Activated T-helper 2 cell treated with anti-CD3 and anti-CD28 coated beads, Interferon-gamma antibody, Interleukin-2, Interleukin-4, amounts not matched to agents 10 μg/mL and 5 μg/mL and 100 μg/mL, durations not matched to agents 14 hours and 24 hours and 36 hours (primary cell): ENCODE data around the gene NAALADL2. TPM values are rescaled to one million over a fixed set of nuclear protein-coding genes. Genes with fewer than 3 reads are reported as not detected.

Experiments
- DNase-seq: peaks from one replicate; pipeline ENCODE4 v3.0.0; 2021; ENCODE audit warnings: low spot score
- H3K27ac Mint-ChIP-seq: one replicate; pipeline ENCODE4 v1.8.0; 2021; ENCODE audit warnings: mixed read lengths
- H3K27me3 Mint-ChIP-seq: one replicate; pipeline ENCODE4 v1.8.0; 2021; ENCODE audit warnings: low read depth, mixed read lengths
- H3K36me3 Mint-ChIP-seq: one replicate; pipeline ENCODE4 v1.8.0; 2021; ENCODE audit warnings: low read depth, mixed read lengths
- H3K4me1 Mint-ChIP-seq: one replicate; pipeline ENCODE4 v1.8.0; 2021; ENCODE audit warnings: low read depth, mixed read lengths
- H3K4me3 Mint-ChIP-seq: one replicate; pipeline ENCODE4 v1.8.0; 2021; ENCODE audit warnings: low read depth, mild to moderate bottlenecking, moderate library complexity, mixed read lengths
- H3K9me3 Mint-ChIP-seq: one replicate; pipeline ENCODE4 v1.8.0; 2021; ENCODE audit warnings: mixed read lengths
- intact Hi-C: fragments of 100-400 bp; cut with micrococcal nuclease; formaldehyde crosslinking; loops from one replicate; pipeline ENCODE4 v1.15.1; 2023
- total RNA-seq: library from RNA; stranded (reverse); gene quantifications from 2 replicates; pipeline ENCODE4 v1.2.3, GENCODE V29; 2022

The NAALADL2 gene
- total RNA-seq, 1 donor from 2014 or later = not detected

GRCh38 chr3:174859756-174860155, 622 bp downstream of the NAALADL2 start:
- no peaks in the 10 kb centered on the region for H3K27me3 Mint-ChIP-seq
- H3K4me3 Mint-ChIP-seq = no peak overlapping the region
- H3K27ac Mint-ChIP-seq = no peak overlapping the region
- H3K9me3 Mint-ChIP-seq = no peaks in the 10 kb centered on the region
- intact Hi-C loops = no loop called here
- DNase-seq = no peak
- no peaks in the 10 kb centered on the region for H3K36me3 Mint-ChIP-seq
- H3K4me1 Mint-ChIP-seq = no peaks in the 10 kb centered on the region

GRCh38 chr3:174862101-174862500, 3.0 kb downstream of the NAALADL2 start:
- H3K4me1 Mint-ChIP-seq = no peaks in the 10 kb centered on the region

DNA sequence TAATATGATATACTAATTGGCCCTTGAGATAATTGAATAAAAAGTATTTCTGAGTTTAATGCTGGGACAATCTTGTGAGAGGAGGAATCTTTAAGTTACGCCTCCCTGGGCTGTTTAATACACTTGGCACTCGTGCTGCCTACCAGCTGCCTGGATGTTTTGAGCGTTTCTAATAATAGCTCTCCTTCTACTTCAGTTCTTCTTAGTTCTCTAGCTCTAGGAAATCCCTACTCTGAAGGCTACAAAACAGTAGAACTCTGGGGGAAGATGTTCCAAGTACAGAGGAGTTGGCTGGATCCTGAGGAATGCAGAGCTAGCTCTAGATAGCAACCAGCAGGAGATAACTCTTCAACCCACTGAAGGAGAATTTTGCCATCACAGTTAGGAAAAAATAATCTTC, 3.5 kb downstream of the NAALADL2 start:
- Mint-ChIP-seq H3K9me3 (no peaks in the 10 kb centered on the region), H3K27me3 (no peaks in the 10 kb centered on the region), H3K4me1 (no peaks in the 10 kb centered on the region), H3K4me3 (no peak overlapping the region), H3K36me3 (no peaks in the 10 kb centered on the region), H3K27ac (no peak overlapping the region)
- intact Hi-C loops = no loop called here
- no peak for DNase-seq

More at GRCh38 chr3:174862101-174862500, 3.0 kb downstream of the NAALADL2 start:
- DNase-seq = no peak
- no peak overlapping the region for H3K4me3 Mint-ChIP-seq
- H3K27ac Mint-ChIP-seq = no peak overlapping the region
- intact Hi-C loops = no loop called here
- no peaks in the 10 kb centered on the region for H3K36me3 Mint-ChIP-seq
- H3K9me3 Mint-ChIP-seq = no peaks in the 10 kb centered on the region
- no peaks in the 10 kb centered on the region for H3K27me3 Mint-ChIP-seq

DNA sequence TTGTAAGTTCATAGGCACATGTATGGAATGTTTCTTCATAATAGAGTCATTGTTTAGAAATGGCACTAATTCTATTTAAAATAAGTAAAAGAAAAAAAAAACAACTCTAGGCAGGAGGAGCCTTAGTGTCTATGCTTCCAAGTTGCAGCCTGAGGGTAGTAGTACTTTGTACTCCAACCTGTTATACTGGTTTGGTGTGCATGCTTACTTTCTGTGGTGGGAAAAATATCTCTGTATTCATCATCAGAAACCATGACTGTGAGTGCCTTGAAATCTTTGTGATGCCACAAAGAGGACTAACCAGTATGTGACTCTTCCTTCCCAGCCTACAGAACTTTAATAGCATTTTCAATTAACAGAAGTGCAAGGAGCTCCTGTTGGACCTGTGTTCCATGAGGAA, 4.4 kb downstream of the NAALADL2 start:
- H3K9me3 Mint-ChIP-seq = no peaks in the 10 kb centered on the region
- no peak overlapping the region for H3K27ac Mint-ChIP-seq
- no peaks in the 10 kb centered on the region for H3K27me3 Mint-ChIP-seq
- intact Hi-C loops = no loop called here
- H3K4me3 Mint-ChIP-seq = no peak overlapping the region
- DNase-seq = no peak
- no peaks in the 10 kb centered on the region for H3K4me1 Mint-ChIP-seq
- no peaks in the 10 kb centered on the region for H3K36me3 Mint-ChIP-seq

- no peaks in the 10 kb centered on the region for H3K27me3 Mint-ChIP-seq
- no peaks in the 10 kb centered on the region for H3K9me3 Mint-ChIP-seq
- H3K4me1 Mint-ChIP-seq = no peaks in the 10 kb centered on the region
- intact Hi-C loops = no loop called here
- DNase-seq = no peak
- no peaks in the 10 kb centered on the region for H3K36me3 Mint-ChIP-seq
- H3K27ac Mint-ChIP-seq = no peak overlapping the region
- H3K4me3 Mint-ChIP-seq = no peak overlapping the region
Measured at GRCh38 chr3:174869448-174869847, 10.3 kb downstream of the NAALADL2 start.

GRCh38 chr3:174873832-174874657, 14.9 kb downstream of the NAALADL2 start:
- H3K4me3 Mint-ChIP-seq = no peak overlapping the region
- intact Hi-C loops = no loop called here
- no peaks in the 10 kb centered on the region for H3K9me3 Mint-ChIP-seq
- no peak for DNase-seq
- H3K27me3 Mint-ChIP-seq = no peaks in the 10 kb centered on the region
- H3K27ac Mint-ChIP-seq = no peak overlapping the region
- H3K36me3 Mint-ChIP-seq = no peaks in the 10 kb centered on the region
- H3K4me1 Mint-ChIP-seq = no peaks in the 10 kb centered on the region

GRCh38 chr3:174882789-174883188, 23.7 kb downstream of the NAALADL2 start:
- Mint-ChIP-seq H3K27ac (no peak overlapping the region), H3K4me1 (no peaks in the 10 kb centered on the region), H3K27me3 (no peaks in the 10 kb centered on the region), H3K9me3 (peaks cover 20% of the 10 kb centered on the region), H3K36me3 (no peaks in the 10 kb centered on the region), H3K4me3 (no peak overlapping the region)
- DNase-seq = no peak
- intact Hi-C loops = no loop called here

- H3K27me3 Mint-ChIP-seq = no peaks in the 10 kb centered on the region
- no peaks in the 10 kb centered on the region for H3K36me3 Mint-ChIP-seq
- intact Hi-C loops = no loop called here
- H3K4me3 Mint-ChIP-seq = no peak overlapping the region
- no peak for DNase-seq
- H3K4me1 Mint-ChIP-seq = no peaks in the 10 kb centered on the region
- no peak overlapping the region for H3K27ac Mint-ChIP-seq
- H3K9me3 Mint-ChIP-seq = peaks cover 23% of the 10 kb centered on the region
Measured at GRCh38 chr3:174883881-174884675, 24.9 kb downstream of the NAALADL2 start.

DNA sequence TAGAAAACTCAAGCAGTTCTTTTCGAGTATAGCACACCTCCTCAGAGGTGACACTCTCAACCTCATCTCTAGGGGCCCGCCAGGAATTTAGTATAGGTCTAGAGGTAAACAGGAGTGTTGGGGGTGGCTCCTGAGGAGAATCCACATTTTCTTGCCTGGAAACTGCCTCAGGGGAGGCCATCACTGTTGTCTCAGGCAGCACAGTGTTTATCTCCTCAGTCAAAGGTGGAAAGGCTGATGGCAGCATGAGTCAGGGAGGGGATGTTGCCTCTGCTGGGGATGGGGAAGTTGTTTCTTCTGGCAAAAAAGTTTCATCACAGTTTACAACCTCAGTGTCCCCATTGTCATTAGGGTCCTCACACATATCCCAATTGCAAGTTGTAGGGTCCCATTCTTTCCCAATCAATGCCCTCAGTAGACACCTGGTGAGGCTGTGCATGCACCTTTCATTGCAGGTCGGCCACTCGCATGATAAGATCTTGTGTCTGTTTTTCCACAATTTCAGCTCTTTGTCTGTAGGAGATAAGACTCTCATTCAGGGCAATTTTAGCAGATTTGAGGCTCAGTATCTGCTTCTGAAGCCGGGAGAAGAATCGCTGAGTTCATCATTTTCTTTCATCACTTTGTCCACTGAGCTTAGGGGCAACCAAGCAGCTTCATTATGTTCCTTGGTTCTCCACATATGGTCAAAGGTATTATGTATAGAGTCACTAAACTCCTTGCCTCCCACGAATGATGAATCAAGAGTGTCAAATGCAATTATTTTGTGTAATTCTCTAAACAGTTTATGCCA, 25.8 kb downstream of the NAALADL2 start:
- Mint-ChIP-seq H3K9me3 (peaks cover 17% of the 10 kb centered on the region), H3K4me1 (no peaks in the 10 kb centered on the region), H3K27ac (no peak overlapping the region), H3K27me3 (no peaks in the 10 kb centered on the region), H3K4me3 (no peak overlapping the region), H3K36me3 (no peaks in the 10 kb centered on the region)
- no peak for DNase-seq
- intact Hi-C loops = no loop called here

DNA sequence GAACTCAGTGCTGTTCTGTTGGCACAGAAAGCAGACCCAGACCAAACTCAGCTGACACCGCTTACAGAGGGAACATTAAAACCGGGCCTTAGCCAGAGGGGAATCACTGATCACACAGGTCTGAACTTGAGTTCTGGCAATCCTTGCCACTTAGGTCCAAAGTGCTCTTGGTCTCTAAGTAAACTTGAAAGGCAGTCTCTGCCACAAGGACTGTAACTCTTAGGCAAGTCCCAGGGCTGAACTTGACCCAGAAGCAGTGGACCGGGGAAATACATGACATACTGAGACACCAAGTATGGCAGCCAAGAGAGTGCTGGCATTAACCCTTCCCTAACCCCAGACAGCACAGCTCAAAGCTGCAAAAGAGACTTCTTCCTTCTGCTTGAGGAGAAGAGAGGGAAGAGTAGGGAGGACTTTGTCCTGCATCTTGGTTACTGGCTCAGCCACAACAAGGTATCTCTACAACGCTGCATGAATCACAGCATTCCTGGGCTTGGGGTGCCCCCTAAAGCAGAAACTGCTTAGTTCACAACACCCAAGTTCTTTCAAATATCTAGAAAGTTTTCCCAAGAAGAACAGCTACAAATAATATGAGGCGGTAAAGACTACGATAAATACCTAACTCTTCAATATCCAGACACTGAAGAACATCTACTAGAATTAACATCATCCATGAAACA, 32.5 kb downstream of the NAALADL2 start:
- H3K4me1 Mint-ChIP-seq = no peaks in the 10 kb centered on the region
- H3K9me3 Mint-ChIP-seq = peaks cover 15% of the 10 kb centered on the region
- no peaks in the 10 kb centered on the region for H3K36me3 Mint-ChIP-seq
- H3K4me3 Mint-ChIP-seq = no peak overlapping the region
- intact Hi-C loops = no loop called here
- DNase-seq = no peak
- H3K27ac Mint-ChIP-seq = no peak overlapping the region
- no peaks in the 10 kb centered on the region for H3K27me3 Mint-ChIP-seq

DNA sequence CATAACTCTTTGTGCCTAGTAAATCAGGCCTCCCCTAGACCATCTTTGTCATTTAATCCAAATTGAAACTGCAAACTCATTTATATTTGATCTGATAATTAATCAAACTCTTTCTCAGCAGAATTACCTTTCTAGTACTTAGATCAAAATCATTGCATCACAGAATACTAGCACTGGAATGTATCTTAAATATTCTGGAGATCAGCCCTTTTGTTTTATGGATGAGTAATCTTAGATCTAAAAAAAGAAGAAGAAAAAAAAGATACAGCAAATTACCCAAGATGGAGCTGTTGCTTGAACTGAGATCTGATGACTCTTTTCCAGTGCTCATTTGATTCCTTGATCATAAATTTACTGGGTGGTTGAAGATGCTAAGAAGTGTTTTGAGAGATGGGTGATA, 47.9 kb downstream of the NAALADL2 start:
- no peaks in the 10 kb centered on the region for H3K36me3 Mint-ChIP-seq
- H3K27me3 Mint-ChIP-seq = no peaks in the 10 kb centered on the region
- intact Hi-C loops = no loop called here
- DNase-seq = no peak
- no peak overlapping the region for H3K4me3 Mint-ChIP-seq
- no peaks in the 10 kb centered on the region for H3K4me1 Mint-ChIP-seq
- peaks cover 6% of the 10 kb centered on the region for H3K9me3 Mint-ChIP-seq
- no peak overlapping the region for H3K27ac Mint-ChIP-seq

- no peaks in the 10 kb centered on the region for H3K36me3 Mint-ChIP-seq
- intact Hi-C loops = no loop called here
- H3K4me1 Mint-ChIP-seq = no peaks in the 10 kb centered on the region
- H3K27me3 Mint-ChIP-seq = no peaks in the 10 kb centered on the region
- no peak overlapping the region for H3K27ac Mint-ChIP-seq
- H3K9me3 Mint-ChIP-seq = peaks cover 6% of the 10 kb centered on the region
- DNase-seq = no peak
- H3K4me3 Mint-ChIP-seq = no peak overlapping the region
Measured at GRCh38 chr3:174907628-174908407, 48.7 kb downstream of the NAALADL2 start.
